Ovary (tissue), 3 donors: ENCODE measurements around the gene BICDL2.

ENCODE experiments used
- CTCF ChIP-seq, 3 donors: fragments of 450-650 bp in 2 of 3; fragments of 200-600 bp in 1 of 3; IDR thresholded peaks; one replicate each; pipeline versions ENCODE4 v1.5.1 to v1.8.0; 2016 to 2022; ENCODE audit warnings: antibody characterized with exemption in 3 of 3, mild to moderate bottlenecking in 1 of 3
- EP300 ChIP-seq: sonication (generic); formaldehyde crosslinking; IDR thresholded peaks from one replicate; pipeline ENCODE4 v1.6.1; 2017; ENCODE audit warnings: antibody characterized with exemption
- POLR2A ChIP-seq: fragments of 450-650 bp; IDR thresholded peaks from one replicate; pipeline ENCODE4 v1.6.1; 2017; ENCODE audit warnings: antibody characterized with exemption, mild to moderate bottlenecking, moderate library complexity
- donor health status: DM: no; HTN: no; CAD: no.

- TF ChIP-seq CTCF (IDR thresholded peaks at IDR 0.05) (no peak), POLR2A (no peak), EP300 (no peak)
Measured at GRCh38 chr16:2985893-2986355, 50.8 kb downstream of the BICDL2 start.
